Neural progenitor cell (in vitro differentiated cells): ENCODE measurements around the gene FHAD1.

ENCODE experiments used
- CTCF ChIP-seq: fragments of 200-600 bp; sonication (generic); IDR thresholded peaks from 2 replicates; pipeline ENCODE4 v1.5.1; 2017; ENCODE audit warnings: antibody characterized with exemption, mild to moderate bottlenecking
- EZH2 ChIP-seq: fragments of 200-600 bp; sonication (generic); IDR thresholded peaks from 2 replicates; pipeline ENCODE4 v1.6.1; 2017; ENCODE audit warnings: antibody characterized with exemption, mild to moderate bottlenecking, moderate library complexity
- EZH2phosphoT487 ChIP-seq: fragments of 200-600 bp; sonication (generic); IDR thresholded peaks from 2 replicates; pipeline ENCODE4 v1.6.1; 2017; ENCODE audit warnings: antibody characterized with exemption

GRCh38 chr1:15329104-15329820 is 82.2 kb downstream of the FHAD1 start:
- TF ChIP-seq CTCF (no peak), EZH2 (no peak), EZH2phosphoT487 (no peak)
